HG02840 (cell line): Measurements from ENCODE around the gene DSCAM.
"Not testable (repeated sequence)": the region's sequence is repeated elsewhere in the genome, so short reads cannot be mapped to it uniquely, and the experiment has no call there.

Source experiments
- ATAC-seq: cut with Tn5 transposase; IDR thresholded peaks from one replicate; pipeline ENCODE4 v1.9.1; 2021; ENCODE audit warnings: mild to moderate bottlenecking, moderate library complexity, moderate number of reproducible peaks; ENCODE audit not compliant: unreplicated experiment, low FRiP score

DSCAM gene

GRCh38 chr21:40208206-40208947, 638.6 kb downstream of the DSCAM start:
- ATAC-seq, result no peak

GRCh38 chr21:40200946-40201345, 646.0 kb downstream of the DSCAM start:
- no peak for ATAC-seq

DNA sequence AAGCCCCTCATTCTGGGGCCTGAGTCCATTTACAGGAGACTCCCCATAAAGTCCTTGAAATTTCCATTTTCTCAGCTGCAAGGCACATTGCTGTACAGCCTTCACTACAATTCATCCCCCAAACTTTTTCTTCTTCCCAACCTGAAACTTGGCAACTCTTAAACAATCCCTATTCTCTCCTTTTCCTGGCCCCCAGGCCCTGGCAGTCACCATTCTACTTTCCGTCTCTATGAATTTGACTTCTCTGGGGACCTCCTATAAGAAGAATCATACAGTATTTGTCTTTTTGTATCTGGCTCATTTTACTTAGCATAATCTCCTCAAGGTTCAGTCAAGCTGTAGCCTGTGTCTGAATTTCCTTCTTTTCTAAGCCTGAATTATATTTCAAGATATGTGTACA, 646.8 kb downstream of the DSCAM start:
- ATAC-seq, result no peak

- no peak for ATAC-seq
Measured at GRCh38 chr21:40194185-40194980, 652.6 kb downstream of the DSCAM start.

- ATAC-seq, result no peak
Measured at GRCh38 chr21:40191616-40192015, 655.3 kb downstream of the DSCAM start.

DNA sequence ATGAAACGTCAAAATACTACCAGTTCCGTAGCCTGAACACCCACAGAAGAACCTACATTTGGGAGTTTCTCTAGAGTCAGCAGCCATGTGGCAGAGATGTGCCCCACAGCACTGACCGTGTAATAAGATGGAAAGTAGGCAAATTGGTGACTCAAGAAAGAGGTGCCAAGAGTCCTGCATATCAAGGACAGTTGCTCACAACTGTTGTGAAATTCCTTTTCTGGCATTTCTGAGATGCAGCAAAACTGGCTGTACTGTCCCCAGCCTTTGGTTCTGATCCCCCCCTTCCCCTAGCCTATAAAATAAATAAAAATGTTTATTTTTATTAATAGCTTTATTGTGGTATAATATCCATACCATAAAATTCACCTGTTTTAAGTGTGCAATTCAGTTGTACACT, 655.8 kb downstream of the DSCAM start:
- no peak for ATAC-seq

DNA sequence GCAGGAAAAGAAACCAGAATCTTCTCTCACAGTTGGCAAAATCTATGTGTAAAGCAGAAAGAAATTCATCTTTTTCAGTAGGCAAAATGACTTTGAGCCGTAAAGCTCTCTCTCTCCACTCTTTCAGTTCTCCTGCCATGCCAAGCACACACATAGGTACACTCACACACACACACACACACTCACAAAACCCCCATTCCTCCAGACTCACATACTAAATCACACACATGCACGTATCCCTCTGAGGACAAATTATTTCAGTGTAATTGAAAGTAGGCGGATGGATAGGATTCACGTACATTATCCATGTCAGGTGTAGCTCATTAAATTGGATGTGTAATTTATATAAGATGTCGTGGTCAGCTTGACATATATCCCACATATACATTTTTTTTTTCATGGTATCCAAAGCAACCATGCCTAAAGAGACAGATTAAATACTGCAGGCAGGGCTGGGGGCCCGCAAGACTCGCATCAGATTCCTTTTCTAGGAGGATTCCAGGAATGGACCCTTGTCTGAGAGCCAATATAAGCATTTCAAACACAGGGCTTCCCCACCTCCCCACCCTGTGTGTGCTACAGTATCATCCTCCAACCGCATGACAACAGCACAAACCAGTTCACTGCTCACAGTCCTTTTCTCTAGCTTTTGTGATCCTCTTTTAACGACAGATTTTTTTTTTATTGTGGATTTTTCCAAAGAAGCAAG, 658.9 kb downstream of the DSCAM start:
- no peak for ATAC-seq

DNA sequence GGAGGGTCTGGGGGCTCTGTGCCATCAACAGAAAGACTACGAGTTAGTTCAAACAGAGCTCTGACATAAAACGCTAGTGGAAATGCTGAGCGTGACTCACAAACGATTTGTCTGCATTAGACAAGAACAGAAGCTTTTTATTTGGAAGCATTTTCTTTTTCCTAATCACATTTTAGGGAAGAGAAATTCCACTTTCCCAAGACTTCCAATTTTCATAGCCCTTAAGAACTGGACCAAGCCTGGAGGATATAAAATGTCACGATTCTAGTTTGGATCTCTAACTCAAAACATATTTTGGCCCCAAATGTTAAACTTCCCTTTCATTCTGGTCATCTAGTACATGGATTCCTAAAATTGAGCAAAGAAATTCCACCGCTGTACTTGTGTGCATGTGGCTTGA, 659.7 kb downstream of the DSCAM start:
- no peak for ATAC-seq

DNA sequence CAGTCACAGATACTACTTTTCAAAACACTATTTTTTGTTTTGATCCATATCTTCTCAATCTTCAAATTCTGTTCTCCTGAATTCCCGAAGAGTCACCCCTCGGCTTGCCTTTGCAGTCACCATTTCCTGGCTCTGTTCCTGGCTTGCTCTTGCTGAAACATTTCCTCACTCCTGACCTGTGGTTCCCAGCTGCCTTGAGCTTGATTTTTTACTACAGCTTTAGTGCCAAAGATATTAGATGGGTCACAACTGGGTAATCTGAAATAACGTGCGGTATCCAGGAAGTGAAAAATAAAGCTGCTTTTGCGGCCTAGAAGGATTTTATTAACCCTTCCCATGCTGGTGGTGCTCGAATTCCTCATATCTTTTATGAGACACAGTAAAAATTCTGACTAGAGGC, 660.9 kb downstream of the DSCAM start:
- ATAC-seq, result no peak

- ATAC-seq, result no peak
Measured at GRCh38 chr21:40185208-40185607, 661.8 kb downstream of the DSCAM start.

DNA sequence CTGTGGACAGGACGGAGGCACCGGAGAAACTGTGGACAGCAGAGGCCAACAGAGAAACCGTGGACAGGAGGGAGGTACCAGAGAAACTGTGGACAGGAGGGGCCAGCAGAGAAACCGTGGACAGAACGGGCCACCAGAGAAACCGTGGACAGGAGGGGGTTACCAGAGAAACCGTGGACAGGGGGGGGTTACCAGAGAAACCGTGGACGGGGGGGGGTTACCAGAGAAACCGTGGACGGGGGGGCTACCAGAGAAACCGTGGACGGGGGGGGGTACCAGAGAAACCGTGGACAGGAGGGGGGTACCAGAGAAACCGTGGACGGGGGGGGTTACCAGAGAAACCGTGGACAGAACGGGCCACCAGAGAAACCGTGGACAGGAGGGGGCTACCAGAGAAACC, 664.5 kb downstream of the DSCAM start:
- ATAC-seq, result not testable (repeated sequence)

DNA sequence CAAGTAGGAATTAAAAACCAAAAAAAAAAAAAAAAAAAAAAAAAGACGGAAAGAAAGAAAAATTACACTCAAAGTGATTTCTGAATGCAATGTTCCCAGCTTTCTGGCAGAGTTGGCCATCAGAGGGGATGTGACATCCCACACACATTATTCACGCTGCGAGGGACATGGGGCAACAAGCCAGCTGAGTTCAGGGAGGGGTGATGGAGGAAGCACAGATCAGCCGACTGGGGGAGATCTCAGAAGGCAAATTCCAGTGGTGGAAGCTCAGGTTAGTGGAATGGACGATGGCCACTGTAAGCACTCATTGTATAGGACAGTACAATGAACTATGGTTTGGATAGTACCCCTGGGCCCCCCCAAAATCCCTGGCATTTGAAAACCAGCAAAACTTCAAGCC, 667.8 kb downstream of the DSCAM start:
- no peak for ATAC-seq

GRCh38 chr21:40178726-40179125, 668.2 kb downstream of the DSCAM start:
- no peak for ATAC-seq

DNA sequence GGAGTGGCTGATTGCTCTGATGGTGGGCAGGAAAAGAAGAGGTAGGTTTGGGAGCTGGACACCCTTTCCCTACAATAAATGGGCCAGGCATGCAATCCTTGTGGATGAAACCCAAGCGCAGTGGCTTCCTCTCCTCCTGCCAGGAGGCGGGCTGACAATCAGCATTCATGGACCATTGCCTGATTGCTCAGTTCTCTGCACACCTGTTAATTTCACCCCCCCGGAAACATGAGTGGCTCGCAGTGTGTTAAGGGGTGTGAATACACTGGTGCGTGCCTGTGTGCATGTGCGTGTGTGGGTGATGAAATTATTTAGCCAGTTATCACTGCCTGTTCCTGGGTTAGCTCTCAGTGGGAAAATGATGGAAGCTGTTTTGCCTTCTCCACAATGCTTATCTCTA, 669.0 kb downstream of the DSCAM start:
- no peak for ATAC-seq

DNA sequence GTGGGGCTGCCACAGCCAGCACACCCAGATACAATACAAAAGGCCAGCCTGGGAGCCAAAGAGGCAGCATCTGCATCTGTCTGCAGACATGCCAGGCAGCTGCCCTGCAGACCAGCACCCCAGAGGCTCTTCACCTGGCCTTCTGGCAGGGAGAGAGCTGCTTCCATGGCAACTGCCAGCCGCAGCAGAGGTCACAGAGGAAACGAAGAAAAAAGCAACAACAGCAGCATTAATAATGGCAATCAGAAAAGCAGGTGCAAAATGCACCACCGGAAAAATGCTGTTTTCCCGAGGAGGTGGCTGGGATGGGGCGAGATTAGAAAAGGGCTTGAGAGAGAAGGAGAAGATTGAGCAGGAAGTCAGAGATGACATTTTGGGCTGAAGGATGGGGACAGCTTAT, 670.2 kb downstream of the DSCAM start:
- no peak for ATAC-seq

DNA sequence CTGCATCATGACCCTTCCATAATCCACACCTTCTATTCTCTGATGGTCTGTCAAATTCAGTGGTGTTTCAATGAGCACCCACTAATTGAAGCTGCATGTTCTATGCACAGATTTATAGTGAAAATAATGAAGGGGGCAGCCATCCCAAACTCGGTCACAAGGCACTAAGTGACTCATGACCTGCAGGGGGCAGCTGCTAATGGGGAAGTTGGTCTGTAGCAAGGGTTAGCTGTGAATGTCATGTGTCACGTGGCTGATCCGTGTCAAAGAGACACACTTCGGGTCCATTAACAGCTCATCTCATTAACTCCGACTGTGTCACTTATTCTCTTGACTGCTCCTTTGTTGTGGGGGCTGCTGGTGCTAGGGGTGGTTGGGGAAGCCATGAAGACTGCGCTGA, 673.1 kb downstream of the DSCAM start:
- no peak for ATAC-seq

DNA sequence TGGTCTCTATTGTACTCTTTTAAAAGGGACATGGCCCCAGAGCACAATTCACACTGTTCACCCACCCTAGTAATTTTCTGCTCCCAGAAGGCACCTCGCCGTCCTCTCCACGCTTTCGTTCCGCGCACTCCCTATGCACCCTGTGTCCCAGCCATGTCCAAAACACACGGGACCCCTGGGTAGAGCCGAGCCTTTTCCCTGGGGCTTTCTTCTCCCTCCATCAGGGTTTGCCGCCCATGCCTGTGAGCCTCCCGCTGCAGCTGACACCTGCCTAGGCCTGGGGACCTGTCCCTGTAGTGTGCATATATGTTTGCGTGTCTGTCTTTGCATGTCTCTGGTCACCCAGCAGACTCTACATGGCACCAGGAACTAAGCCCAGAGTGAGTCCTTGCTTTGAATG, 677.0 kb downstream of the DSCAM start:
- no peak for ATAC-seq

- ATAC-seq, result no peak
Measured at GRCh38 chr21:40166291-40166843, 680.6 kb downstream of the DSCAM start.

DNA sequence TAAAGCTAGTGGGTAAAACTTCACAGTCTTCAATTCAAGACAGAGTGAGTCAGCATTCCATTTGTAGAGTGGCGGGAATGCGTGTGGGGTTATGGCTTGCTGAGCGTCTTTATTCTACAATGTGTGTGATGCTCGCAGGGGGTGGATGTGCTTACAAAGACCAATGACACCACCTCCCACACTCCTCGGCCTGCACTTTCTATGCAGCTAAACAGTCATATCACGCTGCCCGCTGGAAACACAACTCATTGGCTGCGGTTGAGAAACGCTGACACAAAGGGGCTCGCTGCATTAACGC, 681.2 kb downstream of the DSCAM start:
- ATAC-seq, result no peak

GRCh38 chr21:40164905-40165772, 681.8 kb downstream of the DSCAM start:
- no peak for ATAC-seq
